HepG2 (cell line): ENCODE results near the gene DICER1. TPM values are rescaled to one million over a fixed set of nuclear protein-coding genes. Genes with fewer than 3 reads are reported as not detected.
A peak's percentile ranks its signal among the peaks of the same experiment; 100 is the strongest.

Experiments
- BCLAF1 ChIP-seq: fragments of 450-650 bp; IDR thresholded peaks from 2 replicates; pipeline ENCODE4 v1.6.1; 2017; ENCODE audit warnings: mild to moderate bottlenecking
- BORCS8-MEF2B ChIP-seq: sonication (generic); formaldehyde crosslinking; IDR thresholded peaks from 2 replicates; pipeline ENCODE4 v1.8.0; 2022; ENCODE audit warnings: mild to moderate bottlenecking, missing genetic modification reagents
- HHEX ChIP-seq: IDR thresholded peaks from 2 replicates; pipeline ENCODE4 v1.6.1; 2016; ENCODE audit warnings: control low read depth
- HOXA3 ChIP-seq: sonication (generic); formaldehyde crosslinking; IDR thresholded peaks from 2 replicates; pipeline ENCODE4 v1.5.0; 2020; ENCODE audit warnings: missing genetic modification reagents
- KMT2A ChIP-seq: sonication (generic); formaldehyde crosslinking; IDR thresholded peaks from 2 replicates; pipeline ENCODE4 v1.4.0; 2020; ENCODE audit warnings: missing genetic modification reagents
- MIXL1 ChIP-seq: IDR thresholded peaks from 2 replicates; pipeline ENCODE4 v1.6.1; 2016
- NFIC ChIP-seq: IDR thresholded peaks from 2 replicates; pipeline ENCODE4 v1.6.1; 2012; ENCODE audit warnings: mild to moderate bottlenecking, low read length, inconsistent platforms
- NFYC ChIP-seq: IDR thresholded peaks from 2 replicates; pipeline ENCODE4 v1.6.1; 2016; ENCODE audit warnings: missing genetic modification reagents, missing compliant biosample characterization
- PCBP1 ChIP-seq: fragments of 200-400 bp; formaldehyde crosslinking; IDR thresholded peaks from 2 replicates; pipeline ENCODE4 v1.6.1; 2017; ENCODE audit warnings: mild to moderate bottlenecking, low read depth, low read length, borderline replicate concordance
- SNAI1 ChIP-seq: sonication (generic); formaldehyde crosslinking; IDR thresholded peaks from 2 replicates; pipeline ENCODE4 v1.5.0; 2020; ENCODE audit warnings: mild to moderate bottlenecking, missing genetic modification reagents, borderline replicate concordance
- TBL1XR1 ChIP-seq: fragments of 150-350 bp; IDR thresholded peaks from 2 replicates; pipeline ENCODE4 v1.6.1; 2014; ENCODE audit warnings: borderline replicate concordance, low read length; ENCODE audit not compliant: partially characterized antibody
- ZBTB20 ChIP-seq: sonication (generic); formaldehyde crosslinking; IDR thresholded peaks from 2 replicates; pipeline ENCODE4 v1.8.1; 2023; ENCODE audit warnings: missing genetic modification reagents, low read depth, mild to moderate bottlenecking, borderline replicate concordance
- ZBTB21 ChIP-seq: sonication (generic); formaldehyde crosslinking; IDR thresholded peaks from 2 replicates; pipeline ENCODE4 v1.4.0; 2020; ENCODE audit warnings: missing genetic modification reagents
- ZBTB33 ChIP-seq: sonication (generic); formaldehyde crosslinking; IDR thresholded peaks from 2 replicates; pipeline ENCODE4 v1.4.0; 2020; ENCODE audit warnings: missing genetic modification reagents
- ZFYVE20 ChIP-seq: sonication (generic); formaldehyde crosslinking; IDR thresholded peaks from 2 replicates; pipeline ENCODE4 v1.8.0; 2023; ENCODE audit warnings: low read depth, mild to moderate bottlenecking, moderate library complexity, missing genetic modification reagents, borderline replicate concordance
- ZHX2 ChIP-seq, 2 experiments: sonication (generic) in 1 of 2; formaldehyde crosslinking in 1 of 2; IDR thresholded peaks; 2 replicates each; pipeline versions ENCODE4 v1.6.1 to v1.9.0; 2014 to 2022; ENCODE audit warnings: antibody characterized with exemption in 1 of 2, borderline replicate concordance in 1 of 2, inconsistent platforms in 1 of 2, low read depth in 1 of 2, missing genetic modification reagents in 1 of 2
- ZKSCAN1 ChIP-seq: fragments of 150-350 bp; IDR thresholded peaks from 2 replicates; pipeline ENCODE4 v1.6.1; 2014; ENCODE audit warnings: low read length
- ZNF20 ChIP-seq: sonication (generic); formaldehyde crosslinking; IDR thresholded peaks from 2 replicates; pipeline ENCODE4 v1.4.0; 2020; ENCODE audit warnings: mild to moderate bottlenecking, moderate library complexity, missing genetic modification reagents
- ZNF496 ChIP-seq: sonication (generic); formaldehyde crosslinking; IDR thresholded peaks from 2 replicates; pipeline ENCODE4 v1.8.1; 2023; ENCODE audit warnings: mild to moderate bottlenecking, moderate library complexity, missing genetic modification reagents; ENCODE audit not compliant: insufficient replicate concordance
- polyA plus RNA-seq, 8 experiments: library from polyadenylated mRNA; depleted of rRNA in 3 of 8; stranded (reverse) in 7 of 8; unstranded in 1 of 8; fragments of >200 nt; fragmentation: Illumina TruSeq in 4 of 8; extraction: Trizol in 4 of 8; gene quantifications; 2 replicates each; pipeline versions ENCODE4 v1.2.1 to v1.2.3, GENCODE V29; 2011 to 2016; ENCODE audit warnings: low read depth in 4 of 8, missing spikeins in 1 of 8, mixed read lengths in 1 of 8; ENCODE audit not compliant: insufficient read depth in 1 of 8
- total RNA-seq, 5 experiments: library from RNA; depleted of rRNA; stranded (reverse); fragments of >200 nt; fragmentation: Illumina TruSeq; extraction: Trizol; gene quantifications; 2 replicates each; pipeline ENCODE4 v1.2.3, GENCODE V29; 2016; ENCODE audit warnings: low read depth in 1 of 5

Gene DICER1
- total and polyA plus RNA-seq, 2 of the 13 experiments (the other 11 are each of a cell fraction or from before 2014, with no cell fraction given) = 31.8 to 61.9 TPM

- TF ChIP-seq SNAI1 (CRISPR knock-in tag) (no peak), ZKSCAN1 (no peak), PCBP1 (peak; percentile 48; the same call in 1 of the 2 replicates), ZNF20 (CRISPR knock-in tag) (no peak), HOXA3 (CRISPR knock-in tag) (peak; percentile 75), HHEX (CRISPR knock-in tag) (no peak), ZBTB33 (no peak), NFYC (CRISPR knock-in tag) (peak; percentile 96), ZBTB21 (CRISPR knock-in tag) (no peak), NFIC (no peak), ZHX2 (IDR thresholded peaks at IDR 0.05; ENCODE audit: low read depth) (no peak; the same call in 1 of the 2 replicates), ZHX2 (CRISPR knock-in tag; IDR thresholded peaks at IDR 0.05; ENCODE audit: borderline replicate concordance) (0 out of 2 replicates have a peak, but pooled peaks have one; percentile 37), BORCS8-MEF2B (CRISPR knock-in tag) (peak; percentile 79), ZNF496 (CRISPR knock-in tag) (no peak), TBL1XR1 (no peak), ZBTB20 (CRISPR knock-in tag) (no peak; the same call in 1 of the 2 replicates), MIXL1 (CRISPR knock-in tag) (no peak), KMT2A (CRISPR knock-in tag) (peak; percentile 88; the same call in 1 of the 2 replicates), BCLAF1 (no peak), ZFYVE20 (CRISPR knock-in tag) (no peak)
Observed at GRCh38 chr14:95157327-95158189, at the start of gene DICER1 (continued).
